ENCODE results near the gene PAX3.

Gene PAX3

GRCh38 chr2:222297600-222297935 lies 1.2 kb downstream of the PAX3 start:
- DNase-seq (ENCODE audit: low spot score), result no peak
- in situ Hi-C loops (cut with MboI; ENCODE audit: low sequenced_read_pairs, unreplicated experiment), result no loop called here
- TF ChIP-seq CTCF (IDR thresholded peaks at IDR 0.05; ENCODE audit: borderline replicate concordance, control extremely low read depth, extremely low read depth, insufficient read depth, missing control alignments), result no peak

- TF ChIP-seq CTCF (IDR thresholded peaks at IDR 0.05; ENCODE audit: borderline replicate concordance, control extremely low read depth, extremely low read depth, insufficient read depth, missing control alignments), result no peak
- no peak for DNase-seq (ENCODE audit: low spot score)
- in situ Hi-C loops (cut with MboI; ENCODE audit: low sequenced_read_pairs, unreplicated experiment), result no loop called here
These were observed 1.7 kb downstream of the PAX3 start for GRCh38 chr2:222296911-222297599.

GRCh38 chr2:222296311-222296741 lies 2.5 kb downstream of the PAX3 start:
- TF ChIP-seq CTCF (IDR thresholded peaks at IDR 0.05; ENCODE audit: borderline replicate concordance, control extremely low read depth, extremely low read depth, insufficient read depth, missing control alignments), result no peak
- DNase-seq (ENCODE audit: low spot score), result no peak
- in situ Hi-C loops (cut with MboI; ENCODE audit: low sequenced_read_pairs, unreplicated experiment), result no loop called here

- TF ChIP-seq CTCF (IDR thresholded peaks at IDR 0.05; ENCODE audit: borderline replicate concordance, control extremely low read depth, extremely low read depth, insufficient read depth, missing control alignments), result no peak
- no peak for DNase-seq (ENCODE audit: low spot score)
- in situ Hi-C loops (cut with MboI; ENCODE audit: low sequenced_read_pairs, unreplicated experiment), result no loop called here
These were observed 3.3 kb downstream of the PAX3 start for GRCh38 chr2:222295368-222296062.

- TF ChIP-seq CTCF (IDR thresholded peaks at IDR 0.05; ENCODE audit: borderline replicate concordance, control extremely low read depth, extremely low read depth, insufficient read depth, missing control alignments), result no peak
- DNase-seq (ENCODE audit: low spot score), result no peak
- in situ Hi-C loops (cut with MboI; ENCODE audit: low sequenced_read_pairs, unreplicated experiment), result no loop called here
These were observed 3.8 kb downstream of the PAX3 start for GRCh38 chr2:222294996-222295367.

- no peak for TF ChIP-seq CTCF (IDR thresholded peaks at IDR 0.05; ENCODE audit: borderline replicate concordance, control extremely low read depth, extremely low read depth, insufficient read depth, missing control alignments)
- in situ Hi-C loops (cut with MboI; ENCODE audit: low sequenced_read_pairs, unreplicated experiment), result no loop called here
- no peak for DNase-seq (ENCODE audit: low spot score)
These were observed 4.9 kb downstream of the PAX3 start for GRCh38 chr2:222293660-222294630.

Data from GM13976 (cell line).